Inflammatory macrophage treated with lipopolysaccharide for 1 hour (primary cell): ENCODE measurements around the gene SND1.
"Not testable (repeated sequence)": the region's sequence is repeated elsewhere in the genome, so short reads cannot be mapped to it uniquely, and the experiment has no call there.

ENCODE experiments used
- DNase-seq, 2 donors: peaks; one replicate each; pipeline ENCODE4 v3.0.0-alpha.2; 2020 to 2022

The SND1 gene

DNA sequence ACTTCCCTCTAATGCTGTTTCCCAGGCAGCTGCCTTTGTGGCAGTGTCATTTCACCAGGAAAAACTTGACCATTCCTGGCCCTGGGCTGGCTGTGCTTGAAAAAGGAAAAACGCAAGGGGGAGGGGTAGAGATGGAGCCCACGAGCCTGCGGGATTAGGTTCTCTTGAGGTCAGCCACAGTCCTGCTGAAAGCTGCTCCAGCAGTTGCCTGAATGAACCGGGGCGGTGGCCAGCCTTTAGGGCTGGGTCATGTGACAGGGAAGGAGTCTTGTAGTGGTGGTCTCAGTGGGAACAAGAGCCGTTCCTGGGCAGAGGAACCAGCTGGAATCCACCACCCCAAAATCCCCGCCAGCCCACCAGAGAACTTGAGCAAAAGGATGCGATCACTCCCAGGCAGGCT, 430.4 kb downstream of the SND1 start:
- no peak for DNase-seq

- DNase-seq = no peak
Measured at GRCh38 chr7:128084896-128085608, 433.1 kb downstream of the SND1 start.

DNA sequence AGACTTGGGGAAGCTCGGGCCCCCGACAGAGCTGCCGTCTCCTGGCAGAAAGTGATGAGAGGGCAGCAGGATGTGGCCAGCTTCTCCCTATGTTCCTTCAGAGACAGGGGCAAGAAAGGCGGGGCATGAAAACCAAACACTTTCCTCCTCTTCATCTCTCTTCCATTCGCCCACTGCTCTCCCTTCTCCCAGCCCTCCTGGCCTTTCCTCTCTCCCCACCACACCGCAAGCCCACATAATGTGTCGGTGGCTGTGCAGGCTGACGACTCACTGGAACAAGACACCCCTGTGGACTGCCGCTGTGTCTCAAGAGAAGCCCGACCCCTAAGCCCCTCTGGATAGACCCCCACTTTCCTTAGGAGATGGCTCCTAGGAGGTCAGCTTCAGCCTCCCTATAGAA, 438.5 kb downstream of the SND1 start:
- no peak for DNase-seq

DNA sequence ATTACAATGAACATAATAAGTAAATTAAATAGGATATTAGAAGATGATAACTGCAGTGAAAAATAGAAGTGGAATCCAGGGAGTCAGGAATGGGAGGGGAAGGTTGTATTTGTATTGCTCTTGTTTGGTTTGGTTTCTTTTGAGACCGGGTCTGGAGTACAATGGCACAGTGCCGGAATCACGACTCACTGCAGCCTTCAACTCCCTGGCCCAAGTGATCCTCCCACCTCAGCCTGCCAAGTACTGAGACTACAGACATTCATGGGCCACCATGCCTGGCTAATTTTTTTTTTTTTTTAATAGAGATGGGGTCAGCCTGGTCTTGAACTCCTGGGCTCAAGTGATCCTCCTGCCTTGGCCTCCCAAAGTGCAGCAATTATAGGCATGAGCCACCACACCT, 439.1 kb downstream of the SND1 start:
- DNase-seq = no peak

- no peak for DNase-seq
Measured at GRCh38 chr7:128092221-128092620, 440.2 kb downstream of the SND1 start.

GRCh38 chr7:128093614-128094570, 441.9 kb downstream of the SND1 start:
- no peak for DNase-seq

DNA sequence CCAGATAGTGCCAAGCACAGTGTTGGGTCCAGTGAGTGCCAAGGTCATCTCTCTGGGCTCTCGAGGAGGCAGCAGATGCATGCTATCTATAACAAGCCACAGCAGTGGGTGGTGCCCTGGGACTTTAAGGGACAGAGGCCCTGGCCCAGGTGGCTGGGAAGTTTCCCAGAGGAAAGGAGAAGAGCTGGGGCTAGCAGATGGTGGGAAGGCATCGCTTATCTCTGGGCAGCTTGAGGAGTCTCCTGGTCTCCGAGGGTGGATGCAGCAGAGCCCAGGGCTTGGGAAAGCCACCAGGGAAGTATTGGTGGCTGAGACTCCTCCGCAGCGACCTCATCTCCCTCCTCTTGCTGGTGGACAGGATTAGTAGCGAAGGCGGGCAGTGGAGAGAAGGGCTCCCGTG, 442.7 kb downstream of the SND1 start:
- DNase-seq = no peak

DNA sequence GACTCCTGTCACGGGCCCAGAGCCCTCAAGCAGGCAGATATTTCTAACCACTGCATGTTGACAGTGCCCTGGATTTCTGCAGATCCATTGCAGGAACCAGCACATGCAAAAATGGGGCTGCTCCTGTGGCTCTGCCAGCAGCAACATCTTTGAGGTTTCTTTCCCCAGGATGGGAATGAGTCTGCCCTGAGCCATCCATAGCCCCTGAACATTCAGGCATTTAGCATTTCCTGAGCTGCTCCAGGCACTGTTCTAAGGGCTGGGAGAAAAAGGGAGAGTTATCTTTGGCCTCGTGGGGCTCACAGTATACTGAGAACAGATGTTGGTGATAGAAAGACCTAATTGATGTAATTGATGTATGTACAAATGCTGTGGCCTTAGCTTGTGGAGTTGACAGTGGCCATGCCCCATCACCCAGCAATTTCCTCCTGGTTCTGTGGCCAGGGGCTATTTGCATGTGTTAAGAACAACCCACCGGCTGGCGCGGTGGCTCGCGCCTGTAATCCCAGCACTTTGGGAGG, 445.3 kb downstream of the SND1 start:
- DNase-seq = no peak

- DNase-seq = no peak
Measured at GRCh38 chr7:128098629-128099028, 446.6 kb downstream of the SND1 start.

DNA sequence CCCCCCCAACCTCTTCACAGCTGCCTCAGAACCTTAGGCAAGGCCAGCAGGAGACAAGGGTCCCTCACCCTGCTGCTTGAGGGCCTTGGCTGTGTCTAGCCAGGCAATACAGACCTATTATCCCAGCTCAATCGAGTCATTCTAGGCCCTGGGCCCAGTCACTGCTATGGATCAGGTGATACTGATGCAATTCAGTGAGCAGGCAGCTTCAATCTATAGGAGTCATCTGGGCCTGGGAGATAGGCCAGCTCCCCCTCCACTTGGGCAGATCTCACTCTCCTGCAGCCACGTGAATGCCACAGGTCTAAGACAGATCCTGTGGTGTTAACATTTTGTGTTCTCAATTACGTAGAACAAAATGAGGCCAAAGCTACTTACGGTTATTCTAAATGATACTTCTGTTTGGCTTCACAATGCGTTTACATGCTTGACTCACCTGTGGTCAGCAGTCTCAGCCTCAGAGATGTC, 447.2 kb downstream of the SND1 start:
- no peak for DNase-seq

DNA sequence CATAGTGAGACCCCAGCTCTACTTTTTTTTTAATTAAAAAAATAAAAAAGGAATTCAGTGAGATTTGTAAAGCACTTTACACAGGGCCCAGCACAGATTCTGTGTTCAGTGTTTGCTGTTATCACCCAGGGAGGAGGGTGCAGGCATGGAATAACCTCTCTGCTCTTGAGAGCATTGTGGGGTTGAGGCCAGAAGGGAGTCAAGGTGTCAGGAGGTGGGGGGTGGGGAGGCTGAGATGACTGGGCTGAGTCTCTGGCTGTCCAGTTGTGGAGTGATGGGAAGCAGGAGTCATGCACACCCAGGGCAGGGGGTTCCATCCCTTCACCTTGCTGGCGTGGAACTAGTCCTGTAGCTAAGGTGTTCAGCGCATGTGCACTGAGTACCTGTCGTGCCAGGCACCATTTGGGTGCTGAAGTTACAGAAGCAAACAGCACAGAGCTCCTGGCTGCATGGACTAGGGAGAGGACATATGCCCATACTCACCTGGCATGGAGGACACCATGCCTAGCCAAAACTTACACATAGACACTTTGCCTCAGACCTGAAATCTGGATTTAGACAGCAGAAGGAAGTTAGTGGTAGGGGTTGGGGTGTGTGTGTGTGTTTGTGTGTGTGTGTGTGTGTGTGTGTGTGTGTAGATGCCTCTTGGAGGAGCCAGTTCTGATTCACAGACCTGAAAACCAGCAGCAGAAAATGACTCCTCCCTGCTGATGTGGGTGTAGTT, 448.4 kb downstream of the SND1 start:
- DNase-seq = no peak

DNA sequence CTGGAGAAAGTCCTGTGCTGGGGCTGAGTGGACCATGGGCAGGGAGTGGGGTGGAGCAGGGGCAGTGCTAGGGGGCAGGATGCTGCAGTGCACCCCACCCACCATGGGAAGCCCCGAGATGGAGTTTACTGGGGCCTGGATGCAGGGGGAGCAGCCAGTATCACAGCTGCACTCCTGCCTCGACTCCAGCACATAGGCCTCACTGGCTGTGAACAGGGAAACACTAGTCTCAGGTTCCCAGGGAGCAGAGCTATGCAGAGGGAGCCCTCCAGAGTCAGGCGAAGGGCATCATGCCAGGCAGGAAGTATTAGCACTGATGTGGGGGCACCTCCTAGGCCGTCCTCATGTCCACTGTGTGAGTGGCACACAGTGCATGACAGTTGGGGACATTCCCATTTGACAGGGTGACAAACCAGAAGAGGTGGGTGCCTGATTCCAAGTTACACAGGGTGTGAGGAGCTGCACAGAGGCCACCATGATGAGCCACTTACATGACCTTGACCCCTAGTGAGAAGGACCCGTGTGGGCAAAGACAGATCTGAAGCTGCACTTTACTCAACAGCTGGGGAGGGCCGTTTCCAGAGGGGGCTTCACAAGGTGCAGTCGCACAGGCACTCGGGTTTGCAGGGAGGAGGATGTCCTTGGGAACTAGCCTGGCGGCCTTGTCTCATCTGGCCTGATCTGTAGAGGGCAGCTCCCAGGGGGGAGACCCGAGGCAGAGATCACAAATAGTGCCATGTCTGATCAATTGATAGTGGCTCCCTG, 449.1 kb downstream of the SND1 start:
- no peak for DNase-seq

- DNase-seq = no peak
Measured at GRCh38 chr7:128102490-128103291, 450.7 kb downstream of the SND1 start.

GRCh38 chr7:128103498-128104107, 451.6 kb downstream of the SND1 start:
- no peak for DNase-seq

- no peak for DNase-seq
Measured at GRCh38 chr7:128104108-128104742, 452.2 kb downstream of the SND1 start.

GRCh38 chr7:128105228-128106022, 453.4 kb downstream of the SND1 start:
- no peak for DNase-seq

DNA sequence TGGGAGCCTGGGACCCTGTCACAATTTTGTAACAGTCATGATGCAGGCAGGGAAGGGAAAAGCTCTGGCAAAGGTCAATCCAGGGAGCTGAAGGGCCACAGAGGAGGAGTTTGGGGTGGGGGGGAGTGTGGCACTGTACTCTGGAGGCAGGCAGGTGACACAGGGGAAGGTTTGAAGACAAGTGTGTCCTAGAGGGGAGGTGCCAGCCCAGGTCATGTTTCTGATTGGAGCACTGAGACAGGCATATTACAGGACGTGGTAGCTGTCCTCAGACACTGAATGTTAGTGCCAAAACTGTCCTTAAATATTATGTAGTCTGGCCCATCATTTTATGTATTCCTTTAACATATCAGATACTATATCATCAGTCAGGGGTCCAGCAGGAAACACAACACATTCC, 454.8 kb downstream of the SND1 start:
- DNase-seq = no peak

GRCh38 chr7:128107516-128107915, 455.5 kb downstream of the SND1 start:
- DNase-seq = not testable (repeated sequence)

DNA sequence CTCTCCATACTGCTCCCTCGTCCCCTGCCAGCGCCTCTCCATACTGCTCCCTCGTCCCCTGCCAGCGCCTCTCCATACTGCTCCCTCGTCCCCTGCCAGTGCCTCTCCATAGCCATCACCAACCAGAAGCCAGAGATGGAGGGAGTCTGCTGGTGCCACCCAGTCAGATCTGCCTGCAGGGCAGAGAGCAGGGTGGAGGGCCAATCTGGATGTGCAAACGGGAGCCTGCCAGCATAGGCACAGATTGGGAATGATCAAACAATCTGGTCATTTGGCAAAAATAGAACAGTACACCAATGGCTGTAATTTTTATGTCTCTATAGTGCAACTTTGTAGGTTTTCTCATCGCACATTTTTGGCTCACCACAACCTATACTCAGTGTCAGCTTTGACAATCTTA, 456.1 kb downstream of the SND1 start:
- DNase-seq = no peak
